HG03439 (cell line): ENCODE data around the gene MTSS2.

Experiments
- ATAC-seq: cut with Tn5 transposase; IDR thresholded peaks from one replicate; pipeline ENCODE4 v1.9.1; 2021; ENCODE audit warnings: mild to moderate bottlenecking, moderate library complexity; ENCODE audit not compliant: unreplicated experiment

MTSS2 gene

DNA sequence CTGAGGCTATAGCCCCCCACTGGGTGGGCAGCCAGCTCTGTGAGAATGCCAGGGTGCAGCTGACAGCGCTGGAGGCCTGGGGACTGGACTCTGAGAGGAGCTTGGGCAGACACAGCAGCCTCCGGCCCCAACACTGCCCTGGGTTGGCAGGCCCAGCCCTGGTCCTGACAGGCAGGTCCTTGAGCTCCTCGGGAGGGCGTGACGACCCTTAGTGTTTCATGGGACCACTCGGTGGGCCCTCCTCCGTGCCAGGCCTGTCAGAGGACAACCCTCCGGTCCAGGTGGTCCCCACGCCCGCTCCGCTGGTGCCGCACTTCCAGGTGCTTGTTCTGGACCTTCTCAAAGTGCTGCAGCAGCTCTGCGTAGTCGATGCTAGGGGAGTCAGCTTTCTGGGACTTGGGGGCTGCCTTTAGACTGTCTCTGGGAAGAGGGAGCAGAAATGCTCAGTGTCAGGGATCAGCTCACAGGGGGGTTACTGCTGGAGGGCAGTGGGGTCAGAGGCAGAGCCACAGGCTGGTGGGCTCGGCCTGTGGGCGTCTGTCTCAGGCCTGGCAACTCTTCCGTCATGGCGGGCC is 1.9 kb upstream of the MTSS2 start:
- ATAC-seq = no peak

DNA sequence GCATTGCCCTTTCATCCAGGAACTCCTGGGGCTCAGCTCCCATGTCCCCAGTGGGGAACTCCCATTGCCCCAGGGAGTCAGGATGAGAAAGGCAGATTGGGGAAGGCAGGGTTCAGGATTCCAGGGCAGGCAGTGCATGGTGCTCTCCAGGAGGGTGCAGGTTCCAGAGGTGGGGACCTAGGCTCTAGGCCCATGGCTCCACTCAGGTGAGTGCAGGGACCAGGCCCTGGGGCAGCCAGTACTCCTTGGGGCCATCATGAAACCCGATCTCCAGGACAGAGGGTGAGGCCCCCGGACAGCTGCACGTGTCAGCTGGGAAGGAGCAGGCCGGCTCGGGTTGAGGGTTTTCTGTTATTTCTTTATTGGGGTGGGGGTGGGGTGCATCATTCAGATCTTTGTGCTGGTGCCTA is 1.3 kb upstream of the MTSS2 start:
- ATAC-seq = no peak

GRCh38 chr16:70686376-70687101 is 686 bp upstream of the MTSS2 start:
- no peak for ATAC-seq

DNA sequence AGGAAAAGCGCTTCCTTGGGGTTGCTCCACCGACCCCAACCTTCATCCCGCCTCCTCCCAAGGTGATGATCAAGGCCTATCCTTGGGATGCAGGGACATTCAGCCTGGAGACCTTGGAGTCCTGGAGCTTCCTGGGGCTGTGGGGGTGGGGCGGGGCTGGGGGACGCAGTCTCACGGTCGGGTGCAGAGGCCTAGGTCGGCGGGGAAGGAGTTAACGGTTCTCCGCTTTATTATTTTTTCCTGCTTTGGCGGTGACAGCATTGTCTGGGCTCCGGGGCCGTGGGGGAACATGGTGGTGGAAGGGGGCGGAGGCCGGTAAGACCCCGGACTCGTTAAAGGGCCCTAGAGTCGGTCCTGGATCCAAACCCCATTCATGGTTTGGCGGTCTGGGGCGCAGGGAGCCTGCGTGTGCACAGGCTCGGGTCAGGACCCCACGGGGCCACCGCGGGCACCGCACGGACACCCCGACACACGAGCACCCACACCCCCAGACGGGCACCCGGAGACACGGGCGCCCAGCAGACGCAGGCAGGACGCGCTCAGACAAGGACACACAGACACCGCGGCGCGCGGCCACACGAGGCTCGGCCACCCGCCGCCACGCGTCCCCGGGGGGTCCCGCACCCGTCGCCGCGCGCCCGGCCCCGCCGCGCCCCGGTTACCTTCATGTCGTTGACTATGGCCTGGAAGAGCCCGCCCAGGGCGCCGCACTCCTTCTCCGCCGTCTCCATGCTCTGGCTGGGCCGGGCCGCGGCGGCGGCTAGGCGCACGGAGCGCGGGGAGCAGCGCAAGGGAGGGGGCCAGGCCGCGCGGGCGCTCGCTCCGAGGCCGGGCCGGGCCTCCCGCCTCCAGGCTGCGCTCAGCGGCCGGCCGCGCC is 554 bp downstream of the MTSS2 start:
- no peak for ATAC-seq

DNA sequence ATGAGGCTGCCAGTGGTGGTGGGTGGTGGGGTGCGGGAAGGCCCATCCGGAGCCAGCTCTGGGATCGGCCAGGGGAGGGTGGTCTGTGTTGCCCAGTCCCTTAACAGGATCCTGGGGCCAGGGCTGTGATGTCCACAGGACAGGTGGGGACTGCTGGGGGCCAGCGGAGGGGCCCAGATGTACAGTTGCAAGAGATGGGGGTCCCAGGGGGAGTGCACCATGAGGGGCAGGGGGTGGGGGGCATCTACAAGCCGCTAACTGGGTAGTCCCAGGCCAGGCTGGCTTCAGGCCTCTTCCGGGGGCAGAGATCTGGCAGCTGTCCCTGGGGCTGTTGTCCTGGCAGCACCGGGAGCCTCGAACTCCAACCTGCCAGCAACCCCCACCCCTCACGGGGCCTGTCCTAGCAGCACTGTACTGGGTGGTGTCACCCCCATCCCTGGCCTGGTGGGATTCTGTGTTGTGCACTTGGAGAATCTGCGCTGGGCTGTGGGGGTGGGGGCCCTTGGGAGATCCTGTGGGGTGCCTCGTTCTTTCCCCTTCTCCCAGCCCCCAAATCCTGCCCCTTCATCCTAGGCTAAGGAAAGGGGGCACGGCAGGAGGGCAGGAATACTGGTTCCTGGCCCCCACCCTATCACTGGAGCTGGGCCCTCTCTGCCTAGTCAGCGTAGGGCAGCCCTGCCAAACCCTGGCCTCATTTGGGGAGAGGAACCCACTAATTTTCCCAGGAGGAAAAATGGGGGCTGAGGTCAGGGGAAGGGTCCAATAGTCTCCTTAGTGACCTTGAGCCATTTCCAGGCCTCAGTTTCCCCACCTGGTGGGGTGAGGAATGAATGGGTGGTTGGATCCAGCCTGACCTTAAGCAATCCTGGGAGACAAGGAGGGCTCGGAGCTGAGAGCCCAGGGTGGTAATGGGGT is 1.4 kb downstream of the MTSS2 start:
- ATAC-seq = no peak

DNA sequence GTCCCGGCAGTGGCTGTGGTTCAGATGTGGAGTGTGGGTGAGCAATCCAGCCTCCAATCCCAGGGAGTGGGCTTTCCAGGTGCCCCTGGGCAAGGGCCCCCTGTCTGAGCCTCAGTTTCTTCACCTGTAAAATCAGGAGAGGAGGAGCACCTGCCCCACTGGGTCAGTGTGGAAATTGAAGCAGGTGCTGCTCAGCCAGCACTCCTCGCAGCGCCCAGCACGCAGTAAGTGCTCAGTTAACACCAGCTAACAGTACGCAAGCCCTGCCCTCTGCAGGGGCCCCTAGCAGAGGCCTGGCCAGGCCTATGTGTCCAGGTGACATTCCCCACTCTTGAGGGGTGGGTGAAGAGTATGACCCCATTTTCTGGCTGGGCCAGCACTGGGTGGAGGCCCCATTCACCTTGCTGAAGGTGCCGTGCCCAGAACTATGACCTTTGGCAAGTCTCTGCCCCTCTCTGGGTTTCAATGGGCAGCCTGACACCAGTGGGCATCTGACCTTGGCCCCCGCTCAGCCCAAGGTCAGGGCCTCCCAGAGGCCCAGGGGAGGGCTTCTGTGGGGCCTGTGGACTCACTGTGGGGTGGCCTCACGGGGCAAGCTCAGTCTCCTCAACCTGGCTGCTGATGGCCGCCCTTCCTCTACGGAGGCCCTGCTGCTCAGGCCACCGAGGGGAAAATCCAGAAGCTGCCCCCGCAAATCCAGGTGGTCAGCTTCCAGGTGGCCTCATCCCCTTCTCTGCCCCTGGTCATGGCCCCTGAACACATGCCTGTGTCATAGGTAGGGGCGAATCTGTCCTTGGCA is 2.5 kb downstream of the MTSS2 start:
- no peak for ATAC-seq

GRCh38 chr16:70682239-70683145 is 3.4 kb downstream of the MTSS2 start:
- no peak for ATAC-seq

DNA sequence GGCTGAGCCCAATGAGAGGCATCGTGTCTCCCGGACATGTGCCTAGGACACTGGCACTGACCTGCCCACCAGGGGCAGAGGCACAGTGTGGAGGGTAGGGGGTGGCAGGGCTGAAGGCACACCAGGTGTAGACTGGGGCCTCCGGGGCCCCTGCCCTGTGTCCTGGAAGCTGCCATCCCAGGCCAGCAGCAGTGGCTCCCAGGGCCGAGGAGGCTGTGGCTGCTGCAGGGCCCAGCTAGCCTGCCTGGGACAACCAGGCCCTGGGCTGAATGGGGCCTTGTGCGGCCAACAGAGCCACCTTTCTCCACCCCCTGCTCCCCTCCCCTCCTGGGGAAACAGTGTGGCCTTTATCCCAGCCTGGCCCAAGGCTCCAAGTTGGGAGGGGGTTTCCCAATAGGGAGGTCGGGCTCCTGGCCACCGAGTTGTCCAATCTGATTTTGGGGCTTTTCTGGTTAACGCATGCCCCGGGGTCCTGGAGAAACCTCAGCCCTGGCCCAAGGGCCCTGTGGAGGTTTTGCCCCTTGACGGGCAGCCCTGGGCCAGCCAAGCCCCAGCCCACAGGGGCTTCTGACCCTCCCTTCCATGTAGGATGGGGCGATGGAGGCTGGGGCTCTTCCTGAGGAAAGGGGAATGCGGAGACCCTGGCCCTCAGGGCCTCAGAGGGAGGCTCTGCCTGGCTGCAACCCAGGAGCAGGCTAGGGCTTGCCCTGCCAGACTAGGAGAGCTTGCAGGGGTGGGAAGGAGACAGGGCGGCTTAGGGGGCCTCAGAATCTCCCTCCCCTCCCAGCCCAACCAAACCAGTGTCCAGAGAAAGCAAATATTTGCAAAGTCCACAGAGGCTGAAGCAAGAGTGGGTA is 4.2 kb downstream of the MTSS2 start:
- ATAC-seq = no peak

GRCh38 chr16:70680495-70681381 is 5.1 kb downstream of the MTSS2 start:
- ATAC-seq = no peak

DNA sequence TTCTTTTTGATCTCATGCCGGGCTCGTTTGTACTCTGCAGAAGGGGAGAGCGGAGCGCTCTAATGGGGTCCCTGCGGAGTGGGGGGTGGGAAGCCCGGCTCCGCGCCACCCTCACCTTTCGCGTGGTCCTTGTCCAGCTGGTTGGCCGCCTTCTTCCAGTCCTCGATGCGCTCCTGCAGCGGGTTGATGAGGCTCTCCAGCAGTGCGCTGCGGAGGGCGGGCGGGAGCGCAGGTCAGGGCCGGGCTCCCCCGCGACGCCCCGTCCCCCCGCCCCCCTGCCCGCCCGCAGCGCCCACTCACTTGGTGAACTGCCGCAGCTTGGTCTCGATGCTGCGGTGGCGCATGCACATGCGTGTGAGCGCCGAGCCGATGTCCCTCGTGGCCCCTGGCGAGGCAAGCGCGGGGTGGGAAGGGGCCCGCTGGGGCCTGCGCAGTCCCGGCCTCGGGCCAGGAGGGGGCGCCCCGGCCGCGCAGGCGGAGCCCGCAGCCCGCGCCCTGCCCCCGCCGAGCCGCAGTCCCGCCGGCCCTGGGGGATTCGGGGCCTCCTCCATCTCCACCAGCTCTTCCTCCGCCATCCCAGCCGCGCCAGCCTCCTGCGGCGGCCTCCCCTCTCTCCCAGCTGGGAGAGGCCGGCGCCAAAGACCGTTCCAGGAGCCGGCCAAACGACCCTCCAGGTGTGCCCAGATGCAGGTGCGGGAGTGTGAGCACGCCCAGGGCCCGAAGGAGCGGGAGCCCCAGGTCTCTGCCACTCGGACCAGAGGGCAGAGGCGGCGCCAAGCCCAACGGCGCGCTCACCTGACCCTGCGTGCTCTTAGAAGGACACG is 6.0 kb downstream of the MTSS2 start:
- no peak for ATAC-seq

- ATAC-seq = no peak
Observed at GRCh38 chr16:70678898-70679670, 6.8 kb downstream of the MTSS2 start.

- no peak for ATAC-seq
Observed at GRCh38 chr16:70678121-70678897, 7.5 kb downstream of the MTSS2 start.

DNA sequence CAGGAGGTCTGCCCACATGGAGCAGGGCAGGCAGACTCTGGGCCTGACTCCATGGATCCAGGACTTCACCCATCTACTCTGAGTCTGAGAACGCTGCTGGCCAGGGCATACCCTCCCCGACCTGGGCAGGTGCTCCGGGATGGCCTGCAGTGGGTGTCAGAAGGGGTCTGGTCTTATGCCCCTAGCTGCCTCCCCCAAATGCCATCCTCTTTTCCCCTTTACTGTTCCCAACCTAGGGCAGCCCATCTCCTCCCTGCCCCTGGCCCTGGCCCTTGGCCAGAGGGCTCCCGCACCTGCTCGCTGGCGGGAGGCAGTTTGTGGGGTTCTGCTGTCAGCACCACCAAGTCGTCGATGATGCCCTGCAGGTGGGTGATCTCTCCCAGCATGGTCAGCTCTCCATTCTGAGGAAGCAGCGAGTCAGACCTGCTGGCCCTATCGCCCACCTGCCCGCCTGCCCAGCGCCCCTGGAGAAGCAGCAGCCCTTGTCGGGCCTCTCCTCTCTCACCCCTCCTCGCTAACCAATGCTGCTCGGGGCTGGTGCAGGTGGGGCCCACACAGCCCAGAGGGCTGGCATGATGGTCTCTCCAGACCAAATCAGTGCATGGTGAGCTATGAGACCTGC is 8.2 kb downstream of the MTSS2 start:
- no peak for ATAC-seq
